LNCAP (cell line): ENCODE results near the gene CDK10.

Experiments
- TF ChIP-seq, protein P1 (sequence below): fragments of 450-650 bp; IDR thresholded peaks from 2 replicates; pipeline ENCODE4 v1.5.1; 2017; ENCODE audit warnings: mild to moderate bottlenecking

The CDK10 gene

DNA sequence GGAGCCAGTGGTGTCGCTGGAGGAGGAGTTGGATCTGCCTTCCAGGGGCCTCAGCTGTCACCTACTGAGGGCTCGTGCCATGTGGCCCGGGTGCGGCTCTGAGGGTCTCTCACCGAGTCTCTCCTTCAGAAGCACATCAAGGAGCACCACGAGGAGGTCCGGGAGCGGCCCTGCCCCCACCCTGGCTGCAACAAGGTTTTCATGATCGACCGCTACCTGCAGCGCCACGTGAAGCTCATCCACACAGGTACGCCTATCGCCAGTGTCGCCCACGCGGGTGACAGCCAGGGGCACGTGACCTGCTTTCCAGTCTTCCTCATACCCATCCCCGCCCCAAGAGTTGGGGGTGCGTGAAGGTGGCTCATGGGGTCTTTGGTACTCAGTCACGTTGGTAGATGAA, 47.3 kb downstream of the CDK10 start:
- TF ChIP-seq, protein P1, sequence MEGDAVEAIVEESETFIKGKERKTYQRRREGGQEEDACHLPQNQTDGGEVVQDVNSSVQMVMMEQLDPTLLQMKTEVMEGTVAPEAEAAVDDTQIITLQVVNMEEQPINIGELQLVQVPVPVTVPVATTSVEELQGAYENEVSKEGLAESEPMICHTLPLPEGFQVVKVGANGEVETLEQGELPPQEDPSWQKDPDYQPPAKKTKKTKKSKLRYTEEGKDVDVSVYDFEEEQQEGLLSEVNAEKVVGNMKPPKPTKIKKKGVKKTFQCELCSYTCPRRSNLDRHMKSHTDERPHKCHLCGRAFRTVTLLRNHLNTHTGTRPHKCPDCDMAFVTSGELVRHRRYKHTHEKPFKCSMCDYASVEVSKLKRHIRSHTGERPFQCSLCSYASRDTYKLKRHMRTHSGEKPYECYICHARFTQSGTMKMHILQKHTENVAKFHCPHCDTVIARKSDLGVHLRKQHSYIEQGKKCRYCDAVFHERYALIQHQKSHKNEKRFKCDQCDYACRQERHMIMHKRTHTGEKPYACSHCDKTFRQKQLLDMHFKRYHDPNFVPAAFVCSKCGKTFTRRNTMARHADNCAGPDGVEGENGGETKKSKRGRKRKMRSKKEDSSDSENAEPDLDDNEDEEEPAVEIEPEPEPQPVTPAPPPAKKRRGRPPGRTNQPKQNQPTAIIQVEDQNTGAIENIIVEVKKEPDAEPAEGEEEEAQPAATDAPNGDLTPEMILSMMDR = no peak

DNA sequence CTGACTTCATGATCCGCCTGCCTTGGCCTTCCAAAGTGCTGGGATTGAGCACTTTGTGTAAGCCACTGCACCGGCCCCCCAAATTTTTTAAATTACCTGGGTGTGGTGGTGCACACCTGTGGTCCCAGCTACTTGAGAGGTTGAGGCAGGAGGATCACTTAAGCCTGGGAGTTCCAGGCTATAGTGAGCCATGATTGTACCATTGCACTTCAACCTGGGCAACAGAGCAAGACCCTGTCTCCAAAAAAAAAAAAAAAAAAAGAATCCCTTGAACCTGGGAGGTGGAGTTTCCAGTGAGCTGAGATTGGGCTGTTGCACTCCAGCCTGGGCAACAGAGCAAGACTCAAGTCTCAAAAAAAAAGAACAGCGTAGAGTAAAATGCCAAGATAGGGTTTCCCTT, 50.1 kb downstream of the CDK10 start:
- TF ChIP-seq, protein P1 = no peak

DNA sequence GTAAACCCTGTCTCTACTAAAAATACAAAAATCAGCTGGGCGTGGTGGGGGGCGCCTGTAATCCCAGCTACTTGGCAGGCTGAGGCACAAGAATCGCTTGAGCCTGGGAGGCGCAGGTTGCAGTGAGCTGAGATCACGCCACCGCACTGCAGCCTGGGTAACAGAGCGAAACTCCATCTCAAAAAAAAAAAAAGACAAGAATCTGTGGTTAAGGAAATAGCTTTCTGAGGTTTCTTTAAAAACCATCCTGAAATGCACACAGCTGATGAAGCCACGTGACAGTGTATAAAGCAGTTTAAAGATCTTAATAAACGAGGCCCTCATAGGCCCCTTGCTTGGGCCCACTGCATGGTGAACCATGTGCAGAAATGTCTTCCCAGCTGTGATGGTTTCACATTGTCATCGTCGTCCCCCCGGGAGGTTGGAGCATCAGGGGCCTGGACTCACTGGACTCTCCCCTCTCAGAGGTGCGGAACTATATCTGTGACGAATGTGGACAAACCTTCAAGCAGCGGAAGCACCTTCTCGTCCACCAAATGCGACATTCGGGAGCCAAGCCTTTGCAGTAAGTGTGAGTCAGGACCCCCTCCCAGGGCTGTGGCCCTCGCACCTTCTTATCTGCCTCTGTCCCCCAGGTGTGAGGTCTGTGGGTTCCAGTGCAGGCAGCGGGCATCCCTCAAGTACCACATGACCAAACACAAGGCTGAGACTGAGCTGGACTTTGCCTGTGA, 51.0 kb downstream of the CDK10 start:
- TF ChIP-seq, protein P1 = no peak

DNA sequence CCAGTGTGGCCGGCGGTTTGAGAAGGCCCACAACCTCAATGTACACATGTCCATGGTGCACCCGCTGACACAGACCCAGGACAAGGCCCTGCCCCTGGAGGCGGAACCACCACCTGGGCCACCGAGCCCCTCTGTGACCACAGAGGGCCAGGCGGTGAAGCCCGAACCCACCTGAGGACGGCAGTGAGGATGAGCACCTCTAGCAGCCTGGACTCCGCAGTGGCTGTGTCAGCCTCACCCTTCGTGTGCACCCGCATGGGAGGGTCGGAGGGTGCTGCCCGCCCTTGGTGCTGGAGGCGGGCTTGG, 51.5 kb downstream of the CDK10 start:
- TF ChIP-seq, protein P1 = no peak

DNA sequence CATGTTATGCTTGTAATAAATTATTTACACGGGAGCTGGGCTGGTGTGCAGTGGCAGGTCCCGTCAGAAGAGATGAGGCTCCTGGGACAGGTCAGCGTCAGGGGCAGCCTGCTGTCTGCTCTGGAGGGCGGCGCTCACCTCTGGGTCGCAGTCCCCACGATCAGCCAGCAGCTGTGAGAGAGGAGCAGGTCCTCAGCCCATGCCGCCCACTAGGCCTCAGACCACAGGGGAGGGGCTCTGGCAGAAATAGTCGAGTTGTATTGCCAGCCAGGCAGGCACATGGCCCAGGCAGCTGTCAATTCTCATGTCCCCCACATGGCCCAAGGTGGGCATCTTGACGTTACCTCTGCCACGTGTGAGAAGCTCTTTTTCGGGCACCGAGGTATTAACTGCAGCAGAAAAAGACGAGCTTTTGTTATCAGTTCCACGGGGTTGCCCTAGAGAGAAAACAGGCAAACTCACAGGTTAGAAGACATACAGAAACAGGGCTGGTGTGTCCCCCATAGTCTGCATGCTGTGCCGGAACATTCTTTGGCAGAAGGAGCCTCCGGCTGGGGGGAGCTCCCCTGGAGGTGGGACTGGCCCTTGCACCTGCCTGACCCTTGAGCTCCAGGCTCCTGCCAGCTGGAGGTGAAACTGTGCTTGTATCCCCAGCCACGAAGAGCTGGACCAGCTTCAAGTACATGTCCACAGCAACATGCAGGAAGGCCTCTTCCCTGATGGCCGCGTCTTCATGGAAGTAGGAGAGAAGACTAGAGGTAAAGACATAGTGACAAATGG, 52.2 kb downstream of the CDK10 start:
- TF ChIP-seq, protein P1 = no peak

DNA sequence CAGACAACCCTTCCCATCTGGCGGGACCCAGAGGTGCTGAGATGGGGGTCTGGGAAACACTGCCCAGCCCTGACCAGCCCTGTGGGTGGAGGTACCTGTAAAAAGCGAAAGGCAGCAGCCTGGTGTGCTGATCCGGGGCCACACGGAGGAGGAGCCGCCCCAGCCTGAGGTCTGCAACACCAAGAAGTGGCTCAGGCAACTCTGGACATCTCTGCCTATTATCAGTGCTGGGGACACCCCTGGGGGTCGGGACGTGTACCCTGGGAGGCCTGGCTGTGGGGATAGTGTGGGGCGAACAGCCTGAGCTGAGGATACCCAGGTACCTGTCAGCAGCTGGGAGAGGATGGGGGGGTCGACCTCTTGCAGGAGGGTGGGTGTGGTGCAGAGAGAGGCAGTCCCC, 52.9 kb downstream of the CDK10 start:
- TF ChIP-seq, protein P1 = no peak

DNA sequence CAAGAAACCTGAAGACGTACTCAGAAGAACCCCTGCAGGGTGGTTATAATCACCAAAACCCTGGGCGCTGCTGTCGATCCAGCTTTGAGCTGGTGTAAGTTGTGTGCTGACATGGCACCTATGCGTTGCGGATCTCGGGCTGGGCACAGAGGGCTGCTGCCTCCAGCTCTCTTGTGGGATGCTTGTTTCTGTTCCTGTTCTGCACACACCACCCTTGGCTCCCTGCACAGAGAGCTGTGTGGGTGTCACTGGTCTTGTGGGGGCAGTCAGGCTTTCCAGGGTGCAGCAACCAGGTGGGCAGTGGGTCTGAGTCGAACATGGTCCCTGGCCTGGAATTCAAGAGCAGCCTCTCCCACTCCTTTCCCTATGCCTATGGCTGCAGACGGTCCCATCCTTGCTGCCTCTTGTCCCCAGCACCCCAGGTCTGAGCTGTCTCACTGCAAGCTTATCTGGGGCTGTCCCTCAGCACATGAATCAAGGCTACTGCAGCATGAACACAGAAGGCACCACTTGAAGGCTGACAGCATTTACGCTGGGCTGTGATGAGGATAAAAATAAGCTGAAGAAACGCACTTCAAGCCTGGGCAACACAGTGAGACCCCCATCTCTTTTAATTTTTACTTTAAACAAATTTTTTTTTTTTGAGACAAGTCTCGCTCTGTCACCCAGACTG, 55.0 kb downstream of the CDK10 start:
- TF ChIP-seq, protein P1 = no peak
